Astrocyte (in vitro differentiated cells and primary cell): ENCODE data around the gene PDCD10.

ENCODE experiments used
- CTCF ChIP-seq: IDR thresholded peaks from 2 replicates; pipeline ENCODE4 v1.5.1; 2011; ENCODE audit warnings: low read depth, mild to moderate bottlenecking, inconsistent platforms, low read length, moderate library complexity; ENCODE audit not compliant: insufficient read depth
- EZH2 ChIP-seq: IDR thresholded peaks from 2 replicates; pipeline ENCODE4 v1.6.1; 2012; ENCODE audit warnings: mild to moderate bottlenecking, low read length, inconsistent platforms; ENCODE audit not compliant: insufficient read depth

- TF ChIP-seq CTCF, result no peak
- TF ChIP-seq EZH2, result no peak
Observed at GRCh38 chr3:167700046-167700445, 34.6 kb downstream of the PDCD10 start.
